HEK293T (cell line): Measurements from ENCODE around the gene MAPK6.

Experiments used
- BHLHE40 ChIP-seq: fragments of 450-650 bp; IDR thresholded peaks from 2 replicates; pipeline ENCODE4 v1.6.1; 2016; ENCODE audit warnings: mild to moderate bottlenecking, moderate library complexity, borderline replicate concordance
- CTBP1 ChIP-seq: fragments of 450-650 bp; IDR thresholded peaks from 2 replicates; pipeline ENCODE4 v1.6.1; 2016; ENCODE audit warnings: borderline replicate concordance
- ELF4 ChIP-seq: fragments of 450-650 bp; IDR thresholded peaks from 2 replicates; pipeline ENCODE4 v1.6.1; 2017; ENCODE audit warnings: antibody characterized with exemption
- FOXA1 ChIP-seq: fragments of 450-650 bp; IDR thresholded peaks from 2 replicates; pipeline ENCODE4 v1.6.1; 2016; ENCODE audit warnings: mild to moderate bottlenecking
- FOXM1 ChIP-seq: fragments of 450-650 bp; IDR thresholded peaks from 2 replicates; pipeline ENCODE4 v1.6.1; 2017; ENCODE audit warnings: mild to moderate bottlenecking, borderline replicate concordance
- LEF1 ChIP-seq: fragments of 450-650 bp; IDR thresholded peaks from 2 replicates; pipeline ENCODE4 v1.6.1; 2017; ENCODE audit warnings: mild to moderate bottlenecking, borderline replicate concordance
- NFRKB ChIP-seq: fragments of 450-650 bp; IDR thresholded peaks from 2 replicates; pipeline ENCODE4 v1.6.1; 2016; ENCODE audit warnings: mild to moderate bottlenecking, moderate library complexity
- SP1 ChIP-seq: fragments of 450-650 bp; IDR thresholded peaks from 2 replicates; pipeline ENCODE4 v1.6.1; 2017
- SUZ12 ChIP-seq: fragments of 450-650 bp; IDR thresholded peaks from 2 replicates; pipeline ENCODE4 v1.6.1; 2016; ENCODE audit warnings: mild to moderate bottlenecking
- TARDBP ChIP-seq: fragments of 450-650 bp; IDR thresholded peaks from 2 replicates; pipeline ENCODE4 v1.6.1; 2016
- ZNF384 ChIP-seq: fragments of 450-650 bp; IDR thresholded peaks from 2 replicates; pipeline ENCODE4 v1.6.1; 2016

GRCh38 chr15:51971032-51971374 is 48.0 kb upstream of the MAPK6 start:
- TF ChIP-seq FOXM1 (no peak), ZNF384 (no peak), ELF4 (no peak), CTBP1 (no peak), FOXA1 (no peak), SUZ12 (no peak), SP1 (no peak), NFRKB (no peak), LEF1 (no peak), BHLHE40 (no peak), TARDBP (no peak)
